ENCODE measurements around the gene PCNP.

- TF ChIP-seq EP300 (IDR thresholded peaks at IDR 0.05; ENCODE audit: borderline replicate concordance), result no peak
- TF ChIP-seq REST (IDR thresholded peaks at IDR 0.05; ENCODE audit: low read depth), result no peak
- no peak for TF ChIP-seq YY1 (IDR thresholded peaks at IDR 0.05; ENCODE audit: low read depth)
- TF ChIP-seq NFIC (IDR thresholded peaks at IDR 0.05), result no peak
Measured at GRCh38 chr3:101549473-101549872, 24.5 kb upstream of the PCNP start.
